Right lobe of liver (tissue), 6 donors: ENCODE measurements around the gene DYNC2LI1. TPM values are rescaled to one million over a fixed set of nuclear protein-coding genes. Genes with fewer than 3 reads are reported as not detected.

ENCODE experiments used
- ATAC-seq, 4 donors: fragments of 200-7000 bp; cut with Tn5 transposase; one replicate each; pipeline ENCODE4 v1.9.1; 2020; ENCODE audit warnings: mild to moderate bottlenecking in 4 of 4, moderate library complexity in 4 of 4
- DNase-seq, 3 donors: peaks; one replicate each; pipeline ENCODE4 v3.0.0-alpha.2; 2020
- H3K27ac ChIP-seq, 3 donors: fragments of 200-600 bp; one replicate each; pipeline ENCODE4 v1.8.0; 2022
- H3K27me3 ChIP-seq, 2 donors: fragments of 200-600 bp; one replicate each; pipeline ENCODE4 v1.8.0; 2022
- H3K36me3 ChIP-seq, 4 donors: fragments of 200-600 bp; sonication (generic) in 1 of 4; one replicate each; pipeline versions ENCODE4 v1.5.1 to v1.8.0; 2017 to 2022; ENCODE audit warnings: control low read depth in 1 of 4
- H3K4me1 ChIP-seq, 4 donors: fragments of 200-600 bp; sonication (generic) in 1 of 4; one replicate each; pipeline versions ENCODE4 v1.5.1 to v1.8.0; 2017 to 2022; ENCODE audit warnings: control low read depth in 1 of 4
- H3K4me3 ChIP-seq, 3 donors: fragments of 200-600 bp; one replicate each; pipeline ENCODE4 v1.8.0; 2022
- H3K9me3 ChIP-seq, 4 donors: fragments of 200-600 bp; sonication (generic) in 1 of 4; one replicate each; pipeline versions ENCODE4 v1.5.1 to v1.8.0; 2017 to 2022; ENCODE audit warnings: control low read depth in 1 of 4
- POLR2A ChIP-seq: fragments of 450-650 bp; IDR thresholded peaks from one replicate; pipeline ENCODE4 v1.6.1; 2017; ENCODE audit warnings: antibody characterized with exemption, mild to moderate bottlenecking
- WGBS: methylation state at CpG from one replicate; pipeline ENCODE4 v1.1.6; 2018; ENCODE audit warnings: low coverage, low lambda C conversion rate; ENCODE audit not compliant: insufficient coverage; ENCODE audit errors: missing lambda C conversion rate; 5-methylcytosine and 5-hydroxymethylcytosine counted together
- intact Hi-C, 2 donors: fragments of 100-400 bp; cut with DNase I; formaldehyde crosslinking; loops; one replicate each; pipeline versions ENCODE4 v1.11.2 to v1.14.1; 2022
- small RNA-seq, 2 experiments: library from RNA; depleted of rRNA; stranded (forward); fragments of <200 nt; gene quantifications; one replicate each; pipeline ENCODE3, GENCODE V24; 2016
- total RNA-seq, 6 experiments: library from RNA; depleted of rRNA in 2 of 6; stranded (reverse); fragments of >200 nt in 2 of 6; fragmentation: NEBNext Ultra II Directional in 3 of 6; extraction: Animal tissue kit (Norgen Biotek cat#: 25700) in 3 of 6; gene quantifications; one replicate each; pipeline versions ENCODE4 v1.1.0 to v1.2.4, GENCODE V29; 2016 to 2023
- TF ChIP-seq, protein P1 (sequence below), 4 donors: fragments of 200-600 bp in 3 of 4; fragments of 450-650 bp in 1 of 4; IDR thresholded peaks; one replicate each; pipeline versions ENCODE4 v1.5.1 to v1.8.0; 2016 to 2022; ENCODE audit warnings: antibody characterized with exemption in 4 of 4, mild to moderate bottlenecking in 2 of 4
- donor health status: DM: no; HTN: yes; CAD: no.
- donor health status: DM: no; HTN: no; CAD: no.
- donor health status: DM: no; HTN: no; CAD: no.
- donor health status: DM: no; HTN: yes; CAD: no.
- donor health status: DM: no; HTN: yes; CAD: no.

Gene DYNC2LI1
- total RNA-seq, 6 experiments from 2014 or later = 3.2 to 6.9 (median 6.2) TPM

DNA sequence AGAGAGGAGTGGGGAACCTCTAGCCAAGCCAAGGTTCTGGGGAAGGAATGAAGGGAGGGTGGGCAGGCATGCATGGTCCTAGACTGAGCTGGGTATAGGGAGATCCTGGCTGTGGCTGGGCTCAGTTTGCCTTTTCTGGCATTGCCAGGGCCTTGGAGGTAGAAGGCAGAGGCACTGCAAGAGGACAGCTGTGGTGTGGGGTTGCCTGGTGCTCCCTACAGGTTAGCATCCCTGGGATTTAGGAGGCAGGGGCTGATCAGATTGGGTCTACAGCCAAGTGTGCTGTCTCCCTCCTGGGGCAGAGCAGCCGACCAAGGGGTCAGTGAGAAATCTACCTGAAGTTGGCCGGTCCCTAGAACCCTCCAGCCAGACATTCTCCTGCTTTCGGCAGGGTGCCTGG is 80.8 kb downstream of the DYNC2LI1 start:
- WGBS = 100% methylated on average over 1 of the region's 3 CpGs
- Histone ChIP-seq H3K27me3 (no peaks in the 10 kb centered on the region), H3K36me3 (peaks cover 0 to 89% (median 15%) of the 10 kb centered on the region in 4 donors), H3K9me3 (no peaks in the 10 kb centered on the region), H3K4me1 (peaks cover 0 to 18% (median 0%) of the 10 kb centered on the region in 4 donors), H3K4me3 (no peak overlapping the region), H3K27ac (peak overlapping the region in 1 of 3 donors; percentile 24)
- DNase-seq (no peak), ATAC-seq (peak in 1 of 4 donors; percentile 6)
- TF ChIP-seq, protein P1, sequence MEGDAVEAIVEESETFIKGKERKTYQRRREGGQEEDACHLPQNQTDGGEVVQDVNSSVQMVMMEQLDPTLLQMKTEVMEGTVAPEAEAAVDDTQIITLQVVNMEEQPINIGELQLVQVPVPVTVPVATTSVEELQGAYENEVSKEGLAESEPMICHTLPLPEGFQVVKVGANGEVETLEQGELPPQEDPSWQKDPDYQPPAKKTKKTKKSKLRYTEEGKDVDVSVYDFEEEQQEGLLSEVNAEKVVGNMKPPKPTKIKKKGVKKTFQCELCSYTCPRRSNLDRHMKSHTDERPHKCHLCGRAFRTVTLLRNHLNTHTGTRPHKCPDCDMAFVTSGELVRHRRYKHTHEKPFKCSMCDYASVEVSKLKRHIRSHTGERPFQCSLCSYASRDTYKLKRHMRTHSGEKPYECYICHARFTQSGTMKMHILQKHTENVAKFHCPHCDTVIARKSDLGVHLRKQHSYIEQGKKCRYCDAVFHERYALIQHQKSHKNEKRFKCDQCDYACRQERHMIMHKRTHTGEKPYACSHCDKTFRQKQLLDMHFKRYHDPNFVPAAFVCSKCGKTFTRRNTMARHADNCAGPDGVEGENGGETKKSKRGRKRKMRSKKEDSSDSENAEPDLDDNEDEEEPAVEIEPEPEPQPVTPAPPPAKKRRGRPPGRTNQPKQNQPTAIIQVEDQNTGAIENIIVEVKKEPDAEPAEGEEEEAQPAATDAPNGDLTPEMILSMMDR (IDR thresholded peaks at IDR 0.05) = no peak
- TF ChIP-seq POLR2A = no peak
- intact Hi-C loops = no loop called here

DNA sequence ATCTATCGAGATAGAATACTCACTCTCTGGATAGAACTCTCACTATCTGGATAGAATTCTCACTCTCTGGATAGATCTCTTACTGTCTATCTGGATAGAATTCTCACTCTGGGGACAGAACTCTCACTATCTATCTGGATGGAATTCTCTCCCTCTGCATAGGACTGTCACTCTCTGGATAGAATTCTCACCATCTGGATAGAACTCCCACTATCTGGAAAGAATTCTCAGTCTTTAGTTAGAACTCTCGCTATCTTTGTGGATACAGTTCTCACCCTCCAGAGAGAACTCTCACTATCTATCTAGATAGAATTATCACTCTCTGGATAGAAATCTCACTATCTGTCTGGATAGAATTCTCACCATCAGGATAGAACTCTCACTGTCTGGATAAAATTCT is 81.5 kb downstream of the DYNC2LI1 start:
- no peak for TF ChIP-seq POLR2A
- TF ChIP-seq, protein P1 (IDR thresholded peaks at IDR 0.05) = no peak
- Histone ChIP-seq H3K27me3 (no peaks in the 10 kb centered on the region), H3K9me3 (no peaks in the 10 kb centered on the region), H3K36me3 (peaks cover 0 to 89% (median 15%) of the 10 kb centered on the region in 4 donors), H3K4me3 (no peak overlapping the region), H3K4me1 (peaks cover 0 to 17% (median 0%) of the 10 kb centered on the region in 4 donors), H3K27ac (no peak overlapping the region)
- 82% methylated on average over 2 of the region's 2 CpGs for WGBS
- intact Hi-C loops = no loop called here
- ATAC-seq (no peak), DNase-seq (no peak)

Small RNA genes lying within 50 kb of the gene (small RNA-seq; reads per million reads assigned to genes)
- 0 reads per million in 2 experiments for gene RN7SKP66

Other genes starting within 250 kb of the DYNC2LI1 start
- 10 to 100 TPM; 12.2 to 21.6 (median 14.0) TPM for gene THADA, start 178.0 kb upstream of the DYNC2LI1 start, total RNA-seq
- gene PLEKHH2, start 136.8 kb upstream of the DYNC2LI1 start, total RNA-seq = 1 to 10 TPM in 5 of 6 experiments, under 1 TPM in 1; 0.75 to 2.0 (median 1.3) TPM
- under 1 TPM in 1 of 6 experiments, not detected in 5; 0.37 TPM for gene C1GALT1C1L, start 97.6 kb upstream of the DYNC2LI1 start, total RNA-seq
- 10 to 100 TPM; 15.3 to 63.5 (median 35.4) TPM for gene ABCG5, start 64.8 kb downstream of the DYNC2LI1 start, total RNA-seq
- gene ABCG8, start 64.9 kb downstream of the DYNC2LI1 start, total RNA-seq = 100 to 1,000 TPM in 1 of 6 experiments, 10 to 100 TPM in 5; 30.1 to 116 (median 49.0) TPM
- gene LRPPRC, start 221.9 kb downstream of the DYNC2LI1 start, total RNA-seq = 10 to 100 TPM; 39.6 to 53.8 (median 45.5) TPM